HG03108 (cell line): ENCODE results near the gene AP3S1.
"Not testable (repeated sequence)": the region's sequence is repeated elsewhere in the genome, so short reads cannot be mapped to it uniquely, and the experiment has no call there.

ENCODE experiments used
- ATAC-seq: cut with Tn5 transposase; IDR thresholded peaks from one replicate; pipeline ENCODE4 v1.9.1; 2021; ENCODE audit warnings: moderate library complexity; ENCODE audit not compliant: unreplicated experiment

Gene AP3S1

GRCh38 chr5:115869256-115869795 lies 27.6 kb downstream of the AP3S1 start:
- ATAC-seq = no peak

- no peak for ATAC-seq
Observed at GRCh38 chr5:115872447-115872846, 30.7 kb downstream of the AP3S1 start.

GRCh38 chr5:115873392-115873791 lies 31.7 kb downstream of the AP3S1 start:
- no peak for ATAC-seq

GRCh38 chr5:115875447-115875846 lies 33.7 kb downstream of the AP3S1 start:
- ATAC-seq = no peak

- not testable (repeated sequence) for ATAC-seq
Observed at GRCh38 chr5:115877342-115877741, 35.6 kb downstream of the AP3S1 start.

- not testable (repeated sequence) for ATAC-seq
Observed at GRCh38 chr5:115882434-115882833, 40.7 kb downstream of the AP3S1 start.

GRCh38 chr5:115884704-115885103 lies 43.0 kb downstream of the AP3S1 start:
- no peak for ATAC-seq

- ATAC-seq = not testable (repeated sequence)
Observed at GRCh38 chr5:115885208-115885607, 43.5 kb downstream of the AP3S1 start.

GRCh38 chr5:115888027-115888426 lies 46.3 kb downstream of the AP3S1 start:
- ATAC-seq = no peak

GRCh38 chr5:115892021-115892420 lies 50.3 kb downstream of the AP3S1 start:
- ATAC-seq = no peak

- no peak for ATAC-seq
Observed at GRCh38 chr5:115894342-115894741, 52.6 kb downstream of the AP3S1 start.

GRCh38 chr5:115895821-115896220 lies 54.1 kb downstream of the AP3S1 start:
- no peak for ATAC-seq

GRCh38 chr5:115898656-115899055 lies 56.9 kb downstream of the AP3S1 start:
- ATAC-seq = no peak

- ATAC-seq = no peak
Observed at GRCh38 chr5:115907177-115907576, 65.4 kb downstream of the AP3S1 start.

GRCh38 chr5:115913623-115914400 lies 72.1 kb downstream of the AP3S1 start:
- ATAC-seq = not testable (repeated sequence)

- ATAC-seq = no peak
Observed at GRCh38 chr5:115920171-115920725, 78.5 kb downstream of the AP3S1 start.

- not testable (repeated sequence) for ATAC-seq
Observed at GRCh38 chr5:115928578-115929407, 87.1 kb downstream of the AP3S1 start.

- ATAC-seq = not testable (repeated sequence)
Observed at GRCh38 chr5:115930171-115930570, 88.4 kb downstream of the AP3S1 start.

- no peak for ATAC-seq
Observed at GRCh38 chr5:115930630-115931337, 89.0 kb downstream of the AP3S1 start.

GRCh38 chr5:115932991-115933390 lies 91.3 kb downstream of the AP3S1 start:
- no peak for ATAC-seq
